ENCODE measurements around the gene DCAF7. TPM values are rescaled to one million over a fixed set of nuclear protein-coding genes. Genes with fewer than 3 reads are reported as not detected.

Gene DCAF7
- total RNA-seq, 1 experiment from 2014 or later, result 60.4 TPM

GRCh38 chr17:63535640-63536039 lies 14.6 kb upstream of the DCAF7 start:
- ChIA-PET CTCF (no interaction called here), POLR2A (no interaction called here)
- H3K27me3 ChIP-seq (ENCODE audit: control insufficient read depth, insufficient read depth, low read length), result no peaks in the 10 kb centered on the region
- ATAC-seq, result no peak
- in situ Hi-C loops (cut with HindIII; ENCODE audit: low pct_unique_long_range_greater_than_20kb, low sequenced_read_pairs) (no loop called here), intact Hi-C loops (cut with micrococcal nuclease; ENCODE audit: unreplicated experiment) (no loop called here)
- H3K4me3 ChIP-seq (ENCODE audit: low read depth in 2 of 2, low read length in 2 of 2), result no peak overlapping the region
- TF ChIP-seq CTCF (IDR thresholded peaks at IDR 0.05) (no peak), TCF7L2 (IDR thresholded peaks at IDR 0.05; ENCODE audit: low read depth, low read length) (no peak), REST (IDR thresholded peaks at IDR 0.05; ENCODE audit: insufficient read depth in 1 of 2, low read depth in 2 of 2, low read length in 1 of 2) (no peak), SIN3A (IDR thresholded peaks at IDR 0.05; ENCODE audit: borderline replicate concordance, insufficient read depth, low read depth, low read length) (no peak)
- no peaks in the 10 kb centered on the region for H3K36me3 ChIP-seq (ENCODE audit: control insufficient read depth, insufficient read depth, low read length)
- no peak overlapping the region for H3K27ac ChIP-seq (ENCODE audit: low read length)
- no peaks in the 10 kb centered on the region for H3K4me1 ChIP-seq (ENCODE audit: control insufficient read depth, insufficient read depth, low read length)
- no peak for DNase-seq (ENCODE audit: low read depth, low spot score)
- BruUV-seq (replicated peaks), result no TSS peak
- H3K9me3 ChIP-seq (ENCODE audit: control insufficient read depth, insufficient read depth, low read depth, low read length), result no peaks in the 10 kb centered on the region

- DNase-seq (ENCODE audit: low read depth, low spot score) (no peak), ATAC-seq (no peak)
- no peak for TF ChIP-seq REST (IDR thresholded peaks at IDR 0.05; ENCODE audit: insufficient read depth in 1 of 2, low read depth in 2 of 2, low read length in 1 of 2)
- no peak for TF ChIP-seq SIN3A (IDR thresholded peaks at IDR 0.05; ENCODE audit: borderline replicate concordance, insufficient read depth, low read depth, low read length)
- TF ChIP-seq CTCF (IDR thresholded peaks at IDR 0.05), result no peak
- no peak for TF ChIP-seq POLR2AphosphoS5 (IDR thresholded peaks at IDR 0.05; ENCODE audit: low read depth, low read length)
- TF ChIP-seq TCF7L2 (IDR thresholded peaks at IDR 0.05; ENCODE audit: low read depth, low read length), result no peak
- no peaks in the 10 kb centered on the region for H3K36me3 ChIP-seq (ENCODE audit: control insufficient read depth, insufficient read depth, low read length)
- no peaks in the 10 kb centered on the region for H3K27me3 ChIP-seq (ENCODE audit: control insufficient read depth, insufficient read depth, low read length)
- no peaks in the 10 kb centered on the region for H3K9me3 ChIP-seq (ENCODE audit: control insufficient read depth, insufficient read depth, low read depth, low read length)
- in situ Hi-C loops (cut with HindIII; ENCODE audit: low pct_unique_long_range_greater_than_20kb, low sequenced_read_pairs), result no loop called here
- intact Hi-C loops (cut with micrococcal nuclease; ENCODE audit: unreplicated experiment), result no loop called here
- ChIA-PET CTCF (no interaction called here), POLR2A (no interaction called here)
- H3K4me1 ChIP-seq (ENCODE audit: control insufficient read depth, insufficient read depth, low read length), result no peaks in the 10 kb centered on the region
- no peak overlapping the region for H3K27ac ChIP-seq (ENCODE audit: low read length)
- no peak overlapping the region for H3K4me3 ChIP-seq (ENCODE audit: low read depth in 2 of 2, low read length in 2 of 2)
- no TSS peak for BruUV-seq (replicated peaks)
These were observed 13.3 kb upstream of the DCAF7 start for GRCh38 chr17:63537001-63537400.
